Hepatocyte (in vitro differentiated cells): ENCODE results near the gene KRT80. TPM values are rescaled to one million over a fixed set of nuclear protein-coding genes. Genes with fewer than 3 reads are reported as not detected.

ENCODE experiments used
- DNase-seq: peaks from one replicate; pipeline ENCODE4 v3.0.0-alpha.2; 2016; ENCODE audit warnings: low spot score
- H2AFZ ChIP-seq: fragments of 200-600 bp; sonication (generic); 2 replicates; pipeline ENCODE4 v1.6.0; 2016; ENCODE audit warnings: antibody characterized with exemption, mild to moderate bottlenecking
- H3K27ac ChIP-seq: fragments of 200-600 bp; sonication (generic); 2 replicates; pipeline ENCODE4 v1.5.1; 2016; ENCODE audit warnings: mild to moderate bottlenecking
- H3K27me3 ChIP-seq: fragments of 200-600 bp; sonication (generic); 2 replicates; pipeline ENCODE4 v1.6.1; 2016
- H3K36me3 ChIP-seq: fragments of 200-600 bp; sonication (generic); replicated peaks from 2 replicates; pipeline ENCODE4 v1.5.1; 2016; ENCODE audit warnings: low read depth; ENCODE audit not compliant: insufficient read depth
- H3K4me1 ChIP-seq: fragments of 200-600 bp; sonication (generic); 2 replicates; pipeline ENCODE4 v1.5.1; 2016; ENCODE audit warnings: mild to moderate bottlenecking, moderate library complexity; ENCODE audit not compliant: insufficient read depth
- H3K4me2 ChIP-seq: fragments of 200-600 bp; sonication (generic); 2 replicates; pipeline ENCODE4 v1.6.0; 2016
- H3K4me3 ChIP-seq: fragments of 200-600 bp; sonication (generic); 2 replicates; pipeline ENCODE4 v1.5.1; 2016; ENCODE audit warnings: mild to moderate bottlenecking
- H3K79me2 ChIP-seq: fragments of 200-600 bp; sonication (generic); 2 replicates; pipeline ENCODE4 v1.6.0; 2017; ENCODE audit warnings: mild to moderate bottlenecking
- H3K9me2 ChIP-seq: fragments of 200-600 bp; sonication (generic); replicated peaks from 2 replicates; pipeline ENCODE4 v1.6.0; 2017; ENCODE audit warnings: mild to moderate bottlenecking; ENCODE audit not compliant: insufficient read depth
- H3K9me3 ChIP-seq: fragments of 200-600 bp; sonication (generic); 2 replicates; pipeline ENCODE4 v1.5.1; 2016; ENCODE audit warnings: low read depth, mild to moderate bottlenecking
- H4K20me1 ChIP-seq: fragments of 200-600 bp; sonication (generic); 2 replicates; pipeline ENCODE4 v1.6.0; 2016; ENCODE audit warnings: mild to moderate bottlenecking; ENCODE audit not compliant: insufficient read depth, poor library complexity, severe bottlenecking
- EZH2 ChIP-seq: fragments of 200-600 bp; sonication (generic); IDR thresholded peaks from 2 replicates; pipeline ENCODE4 v1.6.1; 2016; ENCODE audit warnings: antibody characterized with exemption, mild to moderate bottlenecking, borderline replicate concordance
- EZH2phosphoT487 ChIP-seq: fragments of 200-600 bp; sonication (generic); IDR thresholded peaks from one replicate; pipeline ENCODE4 v1.6.1; 2018; ENCODE audit warnings: antibody characterized with exemption, mild to moderate bottlenecking, low read depth, moderate library complexity; ENCODE audit not compliant: unreplicated experiment, severe bottlenecking
- WGBS: methylation state at CpG from one replicate; pipeline ENCODE4 v1.1.6; 2016; ENCODE audit warnings: low lambda C conversion rate; ENCODE audit errors: missing lambda C conversion rate; 5-methylcytosine and 5-hydroxymethylcytosine counted together
- polyA plus RNA-seq: library from polyadenylated mRNA; unstranded; fragments of >200 nt; fragmentation: Nextera tagmentation; extraction: Ambion mirVana; gene quantifications from 2 replicates; pipeline ENCODE4 v1.2.1, GENCODE V29; 2016
- total RNA-seq: library from RNA; depleted of rRNA; stranded (reverse); fragments of >200 nt; gene quantifications from 2 replicates; pipeline ENCODE4 v1.2.3, GENCODE V29; 2014
- TF ChIP-seq, protein P1 (sequence below): fragments of 200-600 bp; sonication (generic); IDR thresholded peaks from 2 replicates; pipeline ENCODE4 v1.5.1; 2016; ENCODE audit warnings: antibody characterized with exemption, mild to moderate bottlenecking; ENCODE audit not compliant: poor library complexity

Gene KRT80
- total and polyA plus RNA-seq, 2 experiments from 2014 or later: 0.77 to 1.2 TPM

GRCh38 chr12:52231305-52232202, 39.7 kb upstream of the KRT80 start:
- 73% methylated on average over 16 of the region's 16 CpGs for WGBS
- H3K9me2 ChIP-seq: no peaks in the 10 kb centered on the region
- peaks cover 15% of the 10 kb centered on the region for H3K27me3 ChIP-seq
- H3K4me3 ChIP-seq: no peak overlapping the region
- no peaks in the 10 kb centered on the region for H4K20me1 ChIP-seq
- no peak for DNase-seq
- H3K27ac ChIP-seq: no peak overlapping the region
- H3K4me1 ChIP-seq: peaks cover 27% of the 10 kb centered on the region
- no peak overlapping the region for H3K4me2 ChIP-seq
- H3K79me2 ChIP-seq: no peaks in the 10 kb centered on the region
- H3K9me3 ChIP-seq: no peaks in the 10 kb centered on the region
- H3K36me3 ChIP-seq: no peaks in the 10 kb centered on the region
- TF ChIP-seq EZH2phosphoT487 (no peak), EZH2 (no peak)
- TF ChIP-seq, protein P1, sequence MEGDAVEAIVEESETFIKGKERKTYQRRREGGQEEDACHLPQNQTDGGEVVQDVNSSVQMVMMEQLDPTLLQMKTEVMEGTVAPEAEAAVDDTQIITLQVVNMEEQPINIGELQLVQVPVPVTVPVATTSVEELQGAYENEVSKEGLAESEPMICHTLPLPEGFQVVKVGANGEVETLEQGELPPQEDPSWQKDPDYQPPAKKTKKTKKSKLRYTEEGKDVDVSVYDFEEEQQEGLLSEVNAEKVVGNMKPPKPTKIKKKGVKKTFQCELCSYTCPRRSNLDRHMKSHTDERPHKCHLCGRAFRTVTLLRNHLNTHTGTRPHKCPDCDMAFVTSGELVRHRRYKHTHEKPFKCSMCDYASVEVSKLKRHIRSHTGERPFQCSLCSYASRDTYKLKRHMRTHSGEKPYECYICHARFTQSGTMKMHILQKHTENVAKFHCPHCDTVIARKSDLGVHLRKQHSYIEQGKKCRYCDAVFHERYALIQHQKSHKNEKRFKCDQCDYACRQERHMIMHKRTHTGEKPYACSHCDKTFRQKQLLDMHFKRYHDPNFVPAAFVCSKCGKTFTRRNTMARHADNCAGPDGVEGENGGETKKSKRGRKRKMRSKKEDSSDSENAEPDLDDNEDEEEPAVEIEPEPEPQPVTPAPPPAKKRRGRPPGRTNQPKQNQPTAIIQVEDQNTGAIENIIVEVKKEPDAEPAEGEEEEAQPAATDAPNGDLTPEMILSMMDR: no peak
- H2AFZ ChIP-seq: no peak overlapping the region

DNA sequence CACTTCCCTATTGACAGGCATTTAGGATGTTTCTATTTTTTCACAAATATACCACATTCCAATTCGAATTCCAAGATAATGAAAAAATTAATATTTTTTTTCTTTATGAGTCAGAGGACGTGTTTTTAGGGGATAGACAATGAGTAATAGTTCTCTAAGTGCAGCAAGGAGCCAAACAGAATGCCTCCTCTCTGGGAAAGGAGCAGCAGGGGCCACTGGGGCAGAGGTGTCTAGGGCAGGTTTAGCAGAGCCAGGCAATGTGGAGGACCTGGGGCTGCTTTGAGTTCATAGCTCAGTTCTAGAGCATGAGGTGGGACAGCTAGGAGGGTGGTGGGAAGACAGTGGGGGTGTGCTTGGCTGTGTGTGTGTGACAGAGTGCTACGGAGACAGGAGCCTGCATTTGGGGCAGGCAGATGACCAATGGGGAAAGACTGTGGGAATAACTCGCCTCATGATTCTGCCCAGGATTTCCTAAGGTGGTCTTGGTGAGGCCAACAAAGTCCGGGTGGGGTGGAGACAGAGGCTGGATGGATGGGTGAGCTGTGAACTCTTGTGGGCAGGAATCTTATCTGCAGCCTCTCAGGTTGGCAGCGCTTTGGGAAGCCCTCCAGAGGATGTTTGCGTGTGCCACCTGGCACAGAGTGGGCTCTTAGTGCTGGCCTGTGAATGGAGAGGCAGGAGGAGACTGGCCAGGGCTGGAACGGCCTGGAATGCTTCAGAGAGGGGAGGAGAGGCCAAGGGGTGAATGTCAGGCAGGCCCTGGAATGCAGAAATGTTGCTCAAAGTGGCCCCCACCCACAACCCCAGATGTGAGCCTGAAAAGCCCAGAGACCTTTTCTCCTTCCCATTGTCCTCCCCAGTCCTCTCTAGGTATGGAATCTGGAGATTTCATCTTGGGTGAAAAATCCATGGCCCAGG, 38.8 kb upstream of the KRT80 start:
- DNase-seq: no peak
- Histone ChIP-seq H3K27ac (peak overlapping the region; percentile 23), H2AFZ (no peak overlapping the region), H3K9me2 (no peaks in the 10 kb centered on the region), H4K20me1 (no peaks in the 10 kb centered on the region), H3K4me2 (no peak overlapping the region), H3K4me3 (no peak overlapping the region), H3K79me2 (no peaks in the 10 kb centered on the region), H3K36me3 (no peaks in the 10 kb centered on the region), H3K9me3 (no peaks in the 10 kb centered on the region), H3K27me3 (peaks cover 15% of the 10 kb centered on the region), H3K4me1 (peaks cover 20% of the 10 kb centered on the region)
- WGBS: 73% methylated on average over 8 of the region's 8 CpGs
- TF ChIP-seq EZH2: no peak
- TF ChIP-seq, protein P1: no peak
- no peak for TF ChIP-seq EZH2phosphoT487

DNA sequence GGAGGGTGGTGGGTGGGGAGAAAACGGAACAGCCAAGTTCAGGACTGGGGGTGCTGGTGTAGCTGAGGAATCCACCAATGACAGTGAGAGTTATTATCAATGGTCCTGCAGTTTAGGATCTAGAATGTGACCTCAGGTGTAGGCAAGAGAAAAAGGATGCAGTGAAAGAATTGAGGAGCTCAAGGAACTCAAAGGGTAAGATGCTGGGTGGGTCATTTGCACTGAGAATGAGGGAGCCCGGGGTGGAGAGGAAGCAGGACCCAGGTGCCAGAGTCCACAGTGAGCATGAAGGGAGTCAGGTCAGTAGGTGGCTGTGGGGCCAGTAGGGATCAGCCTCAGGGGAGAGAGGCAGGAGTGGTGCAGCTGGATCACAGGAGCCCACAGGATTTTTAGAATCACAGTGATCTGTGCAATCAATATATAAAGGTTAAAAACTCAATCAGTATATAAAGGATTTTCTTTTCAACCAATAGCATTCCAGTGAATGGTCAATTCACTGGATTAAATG, 38.1 kb upstream of the KRT80 start:
- Histone ChIP-seq H3K27ac (no peak overlapping the region), H3K4me1 (peaks cover 15% of the 10 kb centered on the region), H3K4me3 (no peak overlapping the region), H3K9me3 (no peaks in the 10 kb centered on the region), H3K9me2 (no peaks in the 10 kb centered on the region), H3K4me2 (no peak overlapping the region), H2AFZ (no peak overlapping the region), H3K36me3 (no peaks in the 10 kb centered on the region), H3K79me2 (no peaks in the 10 kb centered on the region), H3K27me3 (peaks cover 15% of the 10 kb centered on the region), H4K20me1 (no peaks in the 10 kb centered on the region)
- TF ChIP-seq EZH2 (no peak), EZH2phosphoT487 (no peak)
- TF ChIP-seq, protein P1: no peak
- WGBS: 79% methylated on average over 2 of the region's 2 CpGs
- no peak for DNase-seq
